ENCODE data around the gene CFAP221. TPM values are rescaled to one million over a fixed set of nuclear protein-coding genes. Genes with fewer than 3 reads are reported as not detected.
A peak's percentile ranks its signal among the peaks of the same experiment; 100 is the strongest.

The CFAP221 gene
- total RNA-seq, 1 donor = not detected

- no peak for DNase-seq (ENCODE audit: low read depth)
- no peak overlapping the region for H3K4me3 ChIP-seq (ENCODE audit: low read depth, low read length)
- TF ChIP-seq, protein P1, sequence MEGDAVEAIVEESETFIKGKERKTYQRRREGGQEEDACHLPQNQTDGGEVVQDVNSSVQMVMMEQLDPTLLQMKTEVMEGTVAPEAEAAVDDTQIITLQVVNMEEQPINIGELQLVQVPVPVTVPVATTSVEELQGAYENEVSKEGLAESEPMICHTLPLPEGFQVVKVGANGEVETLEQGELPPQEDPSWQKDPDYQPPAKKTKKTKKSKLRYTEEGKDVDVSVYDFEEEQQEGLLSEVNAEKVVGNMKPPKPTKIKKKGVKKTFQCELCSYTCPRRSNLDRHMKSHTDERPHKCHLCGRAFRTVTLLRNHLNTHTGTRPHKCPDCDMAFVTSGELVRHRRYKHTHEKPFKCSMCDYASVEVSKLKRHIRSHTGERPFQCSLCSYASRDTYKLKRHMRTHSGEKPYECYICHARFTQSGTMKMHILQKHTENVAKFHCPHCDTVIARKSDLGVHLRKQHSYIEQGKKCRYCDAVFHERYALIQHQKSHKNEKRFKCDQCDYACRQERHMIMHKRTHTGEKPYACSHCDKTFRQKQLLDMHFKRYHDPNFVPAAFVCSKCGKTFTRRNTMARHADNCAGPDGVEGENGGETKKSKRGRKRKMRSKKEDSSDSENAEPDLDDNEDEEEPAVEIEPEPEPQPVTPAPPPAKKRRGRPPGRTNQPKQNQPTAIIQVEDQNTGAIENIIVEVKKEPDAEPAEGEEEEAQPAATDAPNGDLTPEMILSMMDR (IDR thresholded peaks at IDR 0.05; ENCODE audit: insufficient read depth, low read length) = no peak
These were observed 13.0 kb upstream of the CFAP221 start for GRCh38 chr2:119531292-119531691.

- no peak overlapping the region for H3K4me3 ChIP-seq (ENCODE audit: low read depth, low read length)
- TF ChIP-seq, protein P1 (IDR thresholded peaks at IDR 0.05; ENCODE audit: insufficient read depth, low read length) = no peak
- no peak for DNase-seq (ENCODE audit: low read depth)
These were observed 10.7 kb upstream of the CFAP221 start for GRCh38 chr2:119533560-119533959.

DNA sequence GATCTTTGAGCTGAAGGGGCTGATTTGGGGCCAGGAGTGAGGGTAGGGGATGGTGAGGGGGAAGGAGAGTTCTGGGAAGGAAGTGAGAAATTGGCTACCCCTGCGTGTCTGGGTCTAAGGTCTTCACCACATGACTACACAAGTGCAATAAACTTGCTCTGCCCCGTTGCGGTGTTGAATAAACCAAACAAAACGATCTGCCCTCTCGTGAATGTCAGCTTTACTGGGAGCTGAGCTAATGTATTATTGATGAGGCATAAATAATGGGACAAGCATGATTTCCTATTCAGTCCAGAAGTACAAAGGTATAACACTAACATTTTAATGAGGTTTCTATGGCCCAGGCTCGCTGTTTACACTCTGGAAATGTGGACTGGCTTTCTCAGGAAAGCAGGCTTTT is 8.0 kb upstream of the CFAP221 start:
- DNase-seq (ENCODE audit: low read depth) = no peak
- H3K4me3 ChIP-seq (ENCODE audit: low read depth, low read length) = no peak overlapping the region
- TF ChIP-seq, protein P1 (IDR thresholded peaks at IDR 0.05; ENCODE audit: insufficient read depth, low read length) = no peak

- TF ChIP-seq, protein P1 (IDR thresholded peaks at IDR 0.05; ENCODE audit: insufficient read depth, low read length) = no peak
- no peak for DNase-seq (ENCODE audit: low read depth)
- H3K4me3 ChIP-seq (ENCODE audit: low read depth, low read length) = no peak overlapping the region
These were observed 7.5 kb upstream of the CFAP221 start for GRCh38 chr2:119536707-119537106.

- H3K4me3 ChIP-seq (ENCODE audit: low read depth, low read length) = no peak overlapping the region
- DNase-seq (ENCODE audit: low read depth) = no peak
- TF ChIP-seq, protein P1 (IDR thresholded peaks at IDR 0.05; ENCODE audit: insufficient read depth, low read length) = no peak
These were observed 6.5 kb upstream of the CFAP221 start for GRCh38 chr2:119537792-119538191.

- no peak overlapping the region for H3K4me3 ChIP-seq (ENCODE audit: low read depth, low read length)
- DNase-seq (ENCODE audit: low read depth) = no peak
- TF ChIP-seq, protein P1 (IDR thresholded peaks at IDR 0.05; ENCODE audit: insufficient read depth, low read length) = no peak
These were observed 2.8 kb upstream of the CFAP221 start for GRCh38 chr2:119541476-119541875.

DNA sequence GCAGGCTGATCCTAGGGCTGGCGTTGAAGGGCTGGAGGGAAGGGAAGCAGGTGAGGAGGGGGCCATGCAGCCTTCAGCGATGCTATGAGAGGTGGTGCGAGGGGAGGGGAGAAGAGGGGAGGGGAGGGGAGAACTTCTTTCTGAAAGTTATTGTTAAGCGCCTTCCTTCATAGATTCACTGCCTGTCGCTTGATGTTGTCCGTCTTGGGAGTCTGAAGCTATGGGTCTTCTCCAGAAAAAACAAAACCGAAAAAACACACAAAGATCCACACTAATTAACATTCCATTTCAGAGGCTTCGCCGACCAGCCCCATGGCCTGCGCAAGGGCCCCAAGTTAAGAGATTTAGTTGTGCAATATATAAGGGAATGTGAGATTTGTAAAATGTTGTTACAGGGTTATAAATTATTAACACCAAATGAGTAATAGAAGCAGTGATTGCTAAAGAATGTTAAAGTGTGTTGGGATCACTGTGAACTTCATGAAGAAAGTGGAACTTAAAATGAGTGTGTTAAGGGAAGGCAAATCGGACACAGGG is 758 bp downstream of the CFAP221 start:
- H3K4me3 ChIP-seq (ENCODE audit: low read depth, low read length) = no peak overlapping the region
- TF ChIP-seq, protein P1 (IDR thresholded peaks at IDR 0.05; ENCODE audit: insufficient read depth, low read length) = no peak

More for the DNA sequence above, 758 bp downstream of the CFAP221 start:
- DNase-seq (ENCODE audit: low read depth) = peak; percentile 2
